Prostate gland (tissue), 2 donors: ENCODE data around the gene SCMH1.

Experiments used
- CTCF ChIP-seq, 4 experiments: fragments of 200-600 bp in 2 of 4; fragments of 450-650 bp in 2 of 4; sonication (generic) in 2 of 4; IDR thresholded peaks; 1 replicate in 3 of 4; 2 replicates in 1 of 4; pipeline ENCODE4 v1.5.1; 2016 to 2019; ENCODE audit warnings: antibody characterized with exemption in 4 of 4, mild to moderate bottlenecking in 2 of 4, moderate library complexity in 2 of 4
- POLR2A ChIP-seq: fragments of 450-650 bp; IDR thresholded peaks from one replicate; pipeline ENCODE4 v1.6.1; 2016; ENCODE audit warnings: antibody characterized with exemption, mild to moderate bottlenecking
- POLR2AphosphoS5 ChIP-seq: sonication (generic); formaldehyde crosslinking; IDR thresholded peaks from one replicate; pipeline ENCODE4 v1.6.1; 2017; ENCODE audit warnings: antibody characterized with exemption

- TF ChIP-seq CTCF (IDR thresholded peaks at IDR 0.05) (no peak), POLR2A (no peak), POLR2AphosphoS5 (no peak)
Observed at GRCh38 chr1:40980453-40981121, 261.5 kb downstream of the SCMH1 start.
